Panc1 (cell line): Measurements from ENCODE around the gene MADD.

ENCODE experiments used
- CTCF ChIP-seq: fragments of 450-650 bp; IDR thresholded peaks from 2 replicates; pipeline ENCODE4 v1.5.1; 2017; ENCODE audit warnings: mild to moderate bottlenecking
- POLR2AphosphoS5 ChIP-seq: IDR thresholded peaks from 2 replicates; pipeline ENCODE4 v1.6.1; 2012; ENCODE audit warnings: mild to moderate bottlenecking, low read depth, low read length, moderate library complexity
- REST ChIP-seq, 2 experiments: IDR thresholded peaks; 2 replicates each; pipeline ENCODE4 v1.6.1; 2011 to 2012; ENCODE audit warnings: low read depth in 2 of 2, control low read depth in 1 of 2, low read length in 1 of 2, mild to moderate bottlenecking in 1 of 2, moderate library complexity in 1 of 2; ENCODE audit not compliant: insufficient read depth in 1 of 2
- SIN3A ChIP-seq: IDR thresholded peaks from 2 replicates; pipeline ENCODE4 v1.6.1; 2012; ENCODE audit warnings: low read depth, mild to moderate bottlenecking, low read length, moderate library complexity, borderline replicate concordance; ENCODE audit not compliant: insufficient read depth
- TCF7L2 ChIP-seq: IDR thresholded peaks from 2 replicates; pipeline ENCODE4 v1.6.1; 2011; ENCODE audit warnings: mild to moderate bottlenecking, low read depth, low read length, inconsistent platforms

DNA sequence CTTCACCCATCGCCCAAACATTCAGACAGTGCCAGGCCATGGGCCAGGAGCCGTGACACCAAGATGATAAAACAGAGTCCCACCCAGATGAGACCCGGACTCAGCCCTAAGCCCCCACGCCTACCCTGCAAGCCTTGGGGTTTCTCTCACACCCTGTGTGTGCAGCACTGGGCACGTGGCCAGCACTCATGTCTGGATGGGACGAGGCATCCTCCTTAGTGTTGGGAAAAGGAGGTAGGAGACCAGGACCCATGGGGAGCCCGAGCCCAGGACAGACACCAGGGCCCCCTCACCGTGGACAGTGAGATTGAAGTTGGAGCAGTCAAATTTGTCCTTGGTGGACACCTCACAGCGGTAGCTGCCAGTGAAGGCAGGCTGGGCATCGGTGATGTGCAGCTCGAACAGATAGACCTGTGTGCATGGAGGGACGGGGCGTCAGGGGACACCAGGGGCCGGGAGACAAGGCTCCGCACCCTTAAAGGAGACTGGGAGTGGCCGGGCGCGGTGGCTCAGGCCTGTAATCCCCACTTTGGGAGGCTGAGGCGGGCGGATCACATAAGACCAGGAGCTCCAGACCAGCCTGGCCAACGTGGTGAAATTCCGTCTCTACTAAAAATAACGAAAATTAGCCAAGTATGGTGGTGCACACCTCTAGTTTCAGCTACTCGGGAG lies 78.3 kb downstream of the MADD start:
- TF ChIP-seq POLR2AphosphoS5, result no peak
- TF ChIP-seq CTCF, result no peak
- no peak for TF ChIP-seq SIN3A
- no peak for TF ChIP-seq REST (IDR thresholded peaks at IDR 0.05; ENCODE audit: insufficient read depth in 1 of 2, low read depth in 2 of 2, low read length in 1 of 2)
- no peak for TF ChIP-seq TCF7L2
